HG03196 (cell line): ENCODE results near the gene MUC13.

Experiments used
- ATAC-seq: cut with Tn5 transposase; IDR thresholded peaks from one replicate; pipeline ENCODE4 v1.9.1; 2021; ENCODE audit not compliant: unreplicated experiment

Gene MUC13

DNA sequence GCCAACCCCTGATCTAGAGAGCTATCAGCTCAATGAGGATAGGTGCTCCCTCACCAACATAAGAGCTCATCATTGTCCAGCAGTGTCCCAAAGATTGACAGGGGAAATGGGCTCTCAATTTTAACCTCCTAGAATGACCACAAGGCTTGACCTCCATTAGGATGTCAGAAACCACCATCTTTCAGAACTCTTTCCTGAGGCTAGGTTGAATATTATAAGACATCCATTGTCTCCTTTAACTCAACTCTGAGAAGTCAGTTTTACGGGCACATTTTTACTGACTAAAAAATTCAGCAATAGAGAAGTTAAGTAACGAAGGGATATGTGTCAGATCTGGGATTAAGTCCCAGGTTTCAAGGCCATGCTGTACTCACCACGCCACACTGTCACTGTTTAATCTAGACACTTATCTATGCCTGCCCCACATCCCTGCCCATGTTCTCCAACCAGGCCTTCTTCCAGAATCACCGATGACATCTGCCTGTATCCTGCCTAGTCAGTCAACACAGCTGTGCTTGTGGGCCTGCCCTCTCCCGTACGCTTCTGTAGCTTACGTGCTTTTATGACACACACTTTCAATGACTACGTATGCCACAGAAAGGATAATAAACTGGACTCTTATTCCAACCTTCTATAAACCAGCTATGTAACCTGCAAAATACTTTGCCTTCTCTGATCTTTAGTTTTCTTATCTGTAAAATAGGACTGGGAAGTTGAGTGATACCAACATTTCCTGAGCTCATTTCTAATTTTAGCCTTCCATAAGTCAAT lies 17.1 kb upstream of the MUC13 start:
- no peak for ATAC-seq

DNA sequence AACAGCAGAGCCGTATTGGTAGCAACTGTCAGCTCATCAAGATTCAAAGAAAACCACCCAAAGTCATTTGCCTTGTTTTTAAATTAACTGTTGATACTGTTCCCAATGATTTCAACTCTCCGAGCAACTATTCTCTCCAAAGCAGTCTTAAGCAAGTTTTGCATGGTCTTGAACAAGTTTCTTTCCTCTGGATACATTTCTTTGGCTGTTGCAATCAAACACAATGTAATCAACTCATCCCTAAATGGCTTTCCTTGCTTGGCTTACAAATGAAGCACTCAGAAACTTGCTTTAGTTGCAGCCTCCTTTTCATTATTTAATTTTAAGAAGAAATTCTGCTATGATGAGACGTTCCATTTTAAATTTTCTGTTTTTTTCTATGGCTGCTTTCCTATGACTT lies 15.5 kb upstream of the MUC13 start:
- ATAC-seq, result no peak

DNA sequence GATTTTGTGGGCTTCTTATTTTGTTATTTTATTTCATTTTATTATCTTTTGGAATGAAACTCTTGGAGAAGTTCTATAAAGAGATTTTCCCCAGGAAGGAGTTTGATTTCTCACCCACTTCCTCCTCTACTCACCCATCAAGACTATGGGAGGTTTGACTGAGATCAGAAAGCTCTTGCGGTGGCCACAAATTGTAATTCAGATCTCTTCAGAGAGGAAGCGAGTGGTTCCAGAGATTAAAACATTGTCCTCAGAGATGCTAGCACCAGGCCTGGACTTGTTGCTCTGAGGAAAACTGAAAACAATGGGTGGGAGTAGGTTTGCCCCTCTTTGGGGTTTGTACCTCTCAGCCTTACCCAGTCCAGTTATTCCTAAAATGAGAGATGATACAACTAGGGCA lies 8.1 kb upstream of the MUC13 start:
- ATAC-seq, result no peak

DNA sequence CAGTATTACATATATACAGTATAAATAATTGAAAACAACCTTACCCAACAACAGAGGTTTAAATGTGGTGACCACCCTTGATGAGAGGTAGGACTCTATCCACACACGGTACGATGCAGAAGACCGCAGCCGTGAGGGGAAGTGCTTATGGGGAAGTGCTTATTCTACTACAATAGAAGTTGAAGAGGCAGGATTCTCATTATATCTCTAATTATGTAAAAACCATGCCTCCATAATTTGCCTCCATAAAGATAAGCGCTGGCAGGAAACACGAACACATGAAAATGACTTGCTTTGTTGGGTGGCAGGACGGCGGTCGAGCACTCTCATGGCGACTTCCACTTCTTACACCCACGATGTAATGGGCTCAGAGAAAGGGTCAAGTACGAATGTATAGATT lies 7.2 kb upstream of the MUC13 start:
- ATAC-seq, result no peak

DNA sequence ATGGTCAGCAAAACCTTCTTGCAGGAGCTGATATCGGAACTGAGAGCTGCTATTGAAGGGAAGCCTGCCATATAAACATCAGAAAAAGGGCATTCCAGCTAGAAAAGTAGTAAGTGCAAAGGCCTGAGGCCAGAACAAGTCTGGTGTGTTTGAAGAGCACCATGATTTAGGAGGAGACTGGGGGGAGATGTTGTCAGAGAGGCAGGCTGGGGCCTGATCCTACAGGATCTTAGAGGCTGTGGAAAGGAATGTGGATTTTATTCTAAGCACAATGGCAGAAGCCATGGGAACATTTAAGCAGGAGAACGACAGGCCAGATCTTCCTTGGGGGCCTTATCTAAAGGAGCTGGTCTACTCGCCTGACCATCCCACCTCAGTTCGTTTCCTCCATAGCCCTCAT lies 5.1 kb upstream of the MUC13 start:
- ATAC-seq, result no peak

DNA sequence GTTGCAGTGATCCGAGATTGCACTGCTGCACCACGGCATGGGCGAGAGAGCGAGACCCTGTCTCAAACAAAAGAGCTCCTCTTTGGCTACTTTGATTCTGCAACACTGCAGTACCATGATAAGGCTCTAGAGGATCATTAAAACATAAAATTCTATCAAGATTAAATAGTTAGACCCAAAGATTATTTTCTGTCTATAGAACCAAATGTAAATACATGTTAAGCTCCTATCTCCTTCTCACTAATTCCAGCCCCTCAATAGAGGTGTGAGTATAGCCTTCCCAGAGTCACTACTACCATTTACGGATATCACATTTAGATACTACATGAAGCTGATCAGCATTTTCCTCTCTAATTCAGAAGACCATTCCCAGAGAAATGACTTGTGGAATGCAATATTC lies 4.3 kb upstream of the MUC13 start:
- no peak for ATAC-seq

DNA sequence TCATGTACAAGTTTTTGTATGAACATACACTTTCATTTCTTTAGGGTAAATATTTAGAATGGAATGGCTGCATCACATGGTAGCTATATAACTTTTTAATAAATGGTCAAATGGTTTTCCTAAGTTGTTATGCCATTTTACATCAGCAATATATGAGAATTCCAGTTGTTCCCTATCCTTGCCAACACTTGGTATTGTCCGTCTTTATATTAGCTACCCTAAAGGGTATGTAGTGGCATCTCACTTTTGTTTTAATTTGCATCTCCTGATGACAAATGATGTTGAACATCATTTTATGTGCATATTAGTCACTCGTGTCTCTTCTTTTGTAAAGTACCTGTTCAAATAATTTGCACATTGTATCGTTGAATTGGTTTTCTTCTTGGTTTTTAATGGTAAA lies 2.5 kb upstream of the MUC13 start:
- no peak for ATAC-seq

DNA sequence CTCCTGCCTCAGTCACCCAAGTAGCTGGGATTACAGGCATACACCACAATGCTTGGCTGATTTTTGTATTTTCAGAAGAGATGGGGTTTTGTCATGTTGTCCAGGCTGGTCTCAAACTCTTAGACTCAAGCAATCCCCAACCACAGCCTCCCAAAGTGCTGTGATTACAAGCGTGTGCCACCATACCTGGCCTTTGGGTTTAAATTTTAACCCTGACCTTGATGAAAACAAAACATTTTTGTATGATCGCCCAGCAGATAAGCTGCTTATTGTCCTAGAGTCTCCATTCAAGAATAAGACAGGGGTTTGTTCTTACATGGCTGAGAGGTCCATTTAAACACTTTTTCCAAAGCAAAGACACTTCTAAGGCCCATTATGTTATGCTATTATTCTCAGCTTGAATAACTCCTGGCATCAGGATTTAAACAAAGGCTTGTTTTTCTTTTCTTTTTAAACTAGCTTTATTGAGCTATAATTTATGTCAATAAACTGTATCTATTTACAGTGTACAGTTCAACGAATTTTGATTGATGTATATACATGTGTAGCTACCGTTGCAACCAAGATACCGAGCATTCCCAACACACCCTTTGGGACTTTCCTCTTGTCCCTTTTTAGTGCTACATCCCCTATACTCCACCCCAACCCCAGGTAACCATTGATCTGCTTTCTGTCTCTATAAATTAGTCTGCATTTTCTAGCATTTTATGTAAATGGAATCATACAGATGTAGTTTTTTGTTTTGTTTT lies 1.4 kb upstream of the MUC13 start:
- no peak for ATAC-seq

DNA sequence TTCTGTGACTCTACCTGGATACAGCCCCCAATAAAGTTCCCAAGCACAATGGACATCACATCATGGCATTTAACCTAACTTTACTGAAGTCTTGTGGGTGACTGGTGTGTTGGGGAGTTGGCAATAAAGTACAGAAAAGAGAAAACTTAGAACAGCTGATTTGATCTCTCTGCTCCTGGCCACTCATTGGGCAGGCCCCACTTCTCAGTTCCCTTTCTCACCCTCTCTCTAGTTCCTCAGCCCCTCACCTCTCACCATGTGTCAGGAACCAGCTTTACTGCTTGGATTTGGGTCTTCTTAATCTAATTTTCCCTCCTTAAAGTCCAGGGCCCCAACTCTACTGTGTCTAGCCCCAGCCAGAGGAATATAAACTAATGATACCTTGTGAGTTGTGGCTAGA lies 713 bp upstream of the MUC13 start:
- ATAC-seq, result no peak

DNA sequence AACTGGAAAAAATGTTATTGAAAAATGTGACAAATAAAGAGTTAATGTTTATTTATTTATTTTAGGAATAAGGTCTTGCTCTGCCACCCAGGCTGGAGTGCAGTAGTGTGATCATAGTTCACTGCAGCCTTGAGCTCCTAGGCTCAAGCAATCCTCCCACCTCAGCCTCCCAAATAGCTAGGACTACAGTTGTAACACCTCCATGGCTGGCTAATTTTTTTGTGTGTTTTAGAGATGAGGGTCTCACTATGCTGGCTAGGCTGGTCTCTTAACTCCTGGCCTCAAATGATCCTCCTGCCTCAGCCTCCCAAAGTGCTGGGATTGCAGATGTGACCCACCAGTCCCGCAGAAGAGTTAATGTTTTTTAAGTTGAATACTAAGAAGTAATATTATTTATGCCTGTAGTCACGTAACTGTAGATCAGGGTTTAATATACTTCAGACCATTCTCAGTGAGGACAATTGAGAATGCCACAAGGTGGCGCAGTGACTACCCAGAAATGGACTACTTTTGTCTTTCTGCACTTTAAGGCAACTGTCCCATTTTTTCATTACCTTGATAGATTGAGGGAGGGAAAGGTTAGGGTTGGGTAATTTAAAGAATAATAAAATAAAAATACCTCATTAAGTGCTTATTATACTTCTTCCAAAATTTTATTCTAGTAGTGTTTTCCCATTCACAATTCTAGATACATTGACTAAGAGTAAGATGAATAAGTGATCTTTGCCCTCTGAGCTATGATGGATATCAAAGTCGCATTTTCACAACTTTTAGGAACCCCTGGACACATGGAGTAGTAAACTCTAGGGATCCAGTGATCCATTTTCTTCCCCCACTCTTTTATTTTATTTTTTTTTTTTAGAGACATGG lies 6.0 kb downstream of the MUC13 start:
- ATAC-seq, result no peak

DNA sequence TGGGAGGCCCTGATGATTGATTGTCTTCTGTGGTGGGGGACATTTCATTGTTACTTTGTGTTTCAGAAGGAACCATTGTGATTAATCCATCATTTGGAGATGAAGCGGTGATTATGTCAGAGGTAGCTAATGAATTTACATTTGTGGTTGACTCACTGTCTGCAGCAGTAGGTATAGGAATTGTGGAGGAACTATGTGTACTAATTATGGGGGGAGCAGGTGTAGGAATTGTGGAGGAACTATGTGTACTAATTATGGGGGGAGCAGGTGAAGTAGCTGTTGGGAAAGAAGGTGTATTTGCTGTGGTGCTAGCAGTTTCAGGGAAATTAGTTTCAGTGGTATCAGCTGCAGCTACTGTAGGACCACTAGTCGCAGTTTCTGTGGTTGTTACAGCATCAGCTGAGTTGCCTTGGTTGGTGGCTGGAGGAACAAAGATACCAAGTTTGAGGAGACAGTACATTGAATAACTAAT lies 6.9 kb downstream of the MUC13 start:
- ATAC-seq, result no peak

DNA sequence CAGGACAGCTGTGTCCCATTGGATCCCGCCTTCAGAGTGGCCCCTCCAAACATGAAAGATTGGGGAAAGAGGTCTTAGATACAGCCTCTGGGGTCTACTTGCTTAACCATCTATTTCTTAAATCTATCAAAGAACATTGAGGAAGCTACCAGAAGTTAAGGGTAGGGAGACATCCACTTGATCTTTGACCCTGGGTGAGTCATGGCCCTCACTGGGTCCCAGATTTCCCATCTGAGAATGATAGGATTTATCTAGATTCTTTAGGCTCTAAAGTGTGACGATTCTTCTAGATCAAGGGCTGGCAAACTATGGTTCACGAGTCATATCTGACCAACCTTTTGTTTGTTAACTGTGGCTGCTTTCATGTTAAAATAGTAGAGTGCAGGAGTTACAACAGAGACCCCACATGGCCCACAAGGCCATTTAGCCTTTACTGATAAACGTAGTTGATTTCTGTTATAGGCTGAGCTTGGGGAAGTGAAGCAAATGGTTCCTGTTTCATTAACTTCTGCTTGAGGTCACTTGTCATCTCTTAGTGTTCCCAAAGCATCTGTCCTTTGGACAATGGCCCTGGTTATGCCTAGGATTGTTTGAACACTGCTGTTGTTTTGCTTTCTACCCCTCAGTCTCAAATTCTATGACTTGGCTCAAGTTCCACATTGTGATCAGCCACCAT lies 8.0 kb downstream of the MUC13 start:
- ATAC-seq, result no peak

DNA sequence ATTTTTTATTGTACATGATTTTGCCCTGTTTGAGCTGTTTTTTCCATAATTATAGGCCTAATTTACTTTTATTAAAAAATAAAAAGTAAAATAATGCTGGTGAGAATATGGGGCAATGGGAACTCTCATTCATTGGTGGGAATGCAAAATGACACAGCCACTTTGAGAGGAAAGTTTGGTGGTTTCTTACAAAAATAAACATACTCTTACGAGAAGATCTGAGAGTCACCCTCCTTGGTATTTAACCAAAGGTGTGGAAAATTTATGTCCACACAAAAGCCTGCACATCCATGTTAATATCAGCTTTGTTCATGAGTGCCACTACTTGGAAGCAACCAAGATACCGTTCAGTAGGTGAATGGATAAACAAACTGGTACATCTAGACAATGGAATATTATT lies 9.8 kb downstream of the MUC13 start:
- no peak for ATAC-seq

DNA sequence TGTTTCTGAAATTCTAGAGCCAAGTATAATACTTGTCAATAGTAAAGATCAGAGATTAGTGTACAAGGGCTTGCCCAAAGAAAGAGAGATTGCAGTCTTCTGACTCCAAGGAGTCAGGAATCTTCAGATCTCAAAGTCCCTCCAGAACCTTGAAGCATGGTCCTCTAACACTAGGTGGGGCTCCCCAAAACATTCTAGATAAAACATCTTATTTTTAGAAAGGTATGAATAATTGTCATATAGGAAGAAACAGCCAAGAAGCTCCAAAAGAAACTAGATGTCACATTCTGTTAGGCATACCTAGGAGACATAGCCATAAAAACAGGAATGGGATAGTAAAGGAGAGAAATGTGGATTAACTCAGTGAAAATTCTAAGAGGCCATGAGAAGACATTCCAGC lies 10.7 kb downstream of the MUC13 start:
- ATAC-seq, result no peak

DNA sequence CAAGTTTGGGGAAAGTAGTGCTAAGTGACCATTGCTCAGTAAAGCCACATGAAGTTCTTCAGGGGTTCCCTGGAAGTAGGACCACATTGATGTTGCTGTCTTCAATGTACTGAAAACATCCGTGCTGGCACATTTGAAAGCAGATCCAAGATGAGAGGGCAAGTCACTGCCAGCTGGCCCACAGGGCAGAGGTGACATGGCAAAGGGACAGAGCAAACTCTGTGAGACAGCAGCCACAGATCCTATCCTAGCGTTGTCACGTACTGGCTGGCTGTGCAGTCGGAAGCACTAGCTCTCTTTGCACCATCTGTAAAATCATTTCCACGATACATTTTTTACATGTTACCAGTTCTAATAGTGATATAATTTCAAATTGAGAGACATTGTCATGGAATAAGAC lies 13.8 kb downstream of the MUC13 start:
- ATAC-seq, result no peak

DNA sequence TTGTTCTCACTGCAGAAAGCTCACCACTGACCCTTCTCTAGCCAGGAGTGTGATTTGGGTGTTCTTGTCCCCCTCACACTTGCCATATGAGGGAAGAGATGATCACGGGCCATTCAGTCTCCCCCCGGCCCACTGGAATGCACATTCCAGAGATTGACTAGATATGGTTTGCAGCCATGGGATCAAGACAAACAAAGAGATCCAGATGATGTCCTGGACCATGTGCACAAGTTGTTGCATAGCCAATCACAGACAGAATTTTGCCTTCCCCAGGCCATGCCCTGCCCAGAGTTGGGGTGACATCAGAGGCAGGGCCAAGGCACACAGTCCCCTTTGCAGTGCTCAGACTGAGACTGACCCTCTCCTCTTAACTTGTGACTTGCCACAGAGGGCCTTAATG lies 14.8 kb downstream of the MUC13 start:
- ATAC-seq, result no peak

DNA sequence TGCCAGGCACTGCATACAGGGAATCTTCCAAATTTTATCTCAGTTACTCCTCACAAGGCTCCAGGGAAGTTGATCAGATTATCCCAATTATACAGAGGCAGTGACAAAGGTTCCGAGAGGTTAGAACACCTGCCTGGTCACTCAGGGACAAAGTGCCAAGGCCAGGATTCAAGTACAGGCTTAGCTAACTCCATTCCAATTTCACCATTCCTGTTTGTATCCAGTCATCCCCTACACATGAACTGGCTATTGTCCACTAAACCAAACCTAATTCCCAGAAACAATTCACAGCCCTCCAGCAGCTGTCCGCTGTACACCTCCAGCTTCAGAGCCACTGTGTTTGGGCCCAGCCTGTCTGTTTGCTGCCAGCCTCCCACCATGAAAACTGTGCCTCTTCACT lies 16.0 kb downstream of the MUC13 start:
- ATAC-seq, result no peak

DNA sequence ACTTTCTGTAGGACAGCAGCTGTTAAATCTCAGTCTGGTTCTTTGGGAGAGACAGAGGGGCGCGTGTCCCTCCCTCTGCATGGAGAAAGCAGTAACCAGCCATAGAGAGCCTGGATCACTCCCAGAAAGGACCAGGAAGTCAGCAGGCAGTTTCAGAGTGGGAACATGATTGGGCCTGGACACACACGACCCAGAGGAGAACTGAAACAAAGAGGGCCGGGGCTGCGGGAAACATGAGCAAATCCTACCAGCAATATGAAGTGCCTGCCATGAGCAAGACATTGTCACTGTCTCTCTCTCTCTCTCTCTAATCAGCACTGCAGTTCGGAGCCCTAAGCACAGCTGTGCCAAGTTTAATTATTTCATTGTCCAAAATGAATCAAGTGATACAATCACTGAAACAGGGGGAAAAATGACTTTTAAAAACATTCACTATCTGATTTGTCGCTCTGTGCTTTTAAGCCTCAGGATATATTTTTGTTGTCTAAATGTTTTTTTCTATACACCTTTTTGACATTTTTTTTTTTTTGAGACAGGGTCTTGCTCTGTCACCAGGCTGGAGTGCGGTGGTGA lies 17.6 kb downstream of the MUC13 start:
- no peak for ATAC-seq

DNA sequence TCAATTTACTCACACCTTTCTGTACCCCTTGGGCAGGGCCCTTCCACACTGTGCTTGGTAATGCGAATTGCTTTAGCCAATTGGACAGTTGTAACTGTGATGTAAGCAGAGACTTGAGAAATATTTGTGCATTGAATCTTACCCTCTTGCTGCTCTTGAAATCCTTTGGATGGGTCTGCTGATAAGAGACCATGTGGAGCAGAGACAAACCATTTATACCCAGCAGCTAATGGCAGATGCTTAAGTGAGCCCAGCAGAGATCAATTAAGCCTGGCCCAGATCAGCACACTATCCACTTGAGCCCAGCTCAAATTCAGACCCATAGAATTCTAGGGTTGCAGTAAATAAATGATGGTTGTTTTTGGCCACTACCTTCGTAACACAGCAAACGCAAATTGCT lies 19.3 kb downstream of the MUC13 start:
- no peak for ATAC-seq

DNA sequence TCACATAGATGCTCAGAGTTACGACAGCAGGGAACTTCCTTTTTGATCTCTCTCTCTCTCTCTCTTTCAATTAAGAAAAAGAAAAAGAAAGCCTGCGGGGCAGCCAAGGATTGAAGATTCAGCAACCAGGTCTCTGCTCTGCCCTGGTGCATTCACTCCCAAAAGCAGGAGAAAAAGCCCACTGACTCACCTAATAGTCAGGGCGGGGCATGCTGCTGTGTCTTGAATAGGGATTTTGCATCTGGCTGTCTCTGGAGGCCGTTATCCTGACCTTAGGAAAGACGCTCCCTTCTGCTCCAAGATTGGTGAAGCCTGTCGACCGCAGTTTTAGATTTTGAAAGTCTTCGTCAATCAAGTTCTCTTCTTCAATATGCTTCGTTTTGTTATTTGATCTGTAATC lies 26.6 kb downstream of the MUC13 start:
- ATAC-seq, result no peak
